OCI-LY1 (cell line): ENCODE data around the gene TTLL11.

Source experiments
- CTCF ChIP-seq: fragments of 200-600 bp; sonication (generic), shearing (Covaris generic); IDR thresholded peaks from 2 replicates; pipeline ENCODE4 v1.5.1; 2017; ENCODE audit warnings: mild to moderate bottlenecking, antibody characterized with exemption, low read length, moderate library complexity, mixed read lengths
- EZH2 ChIP-seq: fragments of 200-600 bp; sonication (generic), shearing (Covaris generic); IDR thresholded peaks from 2 replicates; pipeline ENCODE4 v1.8.0; 2017; ENCODE audit warnings: borderline replicate concordance, mixed run types, mild to moderate bottlenecking, antibody characterized with exemption, low read length, moderate library complexity, mixed read lengths

DNA sequence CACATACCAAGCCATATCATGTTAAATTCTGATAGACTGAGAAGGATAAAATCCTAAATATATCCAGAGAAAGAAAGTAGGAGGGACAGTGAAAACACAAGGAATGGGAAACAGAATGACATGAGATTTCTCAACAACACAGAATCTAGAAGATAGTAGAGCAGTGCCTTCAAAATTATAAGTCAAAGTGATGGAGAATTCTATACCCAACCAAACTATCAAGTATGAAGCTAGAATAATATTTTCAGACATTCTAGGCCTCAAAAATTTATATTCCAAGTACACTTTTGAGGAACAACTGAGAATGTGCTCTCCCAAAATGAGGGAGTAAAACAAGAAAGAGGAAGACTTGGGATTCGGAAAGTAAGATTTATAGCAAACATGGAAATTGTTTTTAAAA, 10.9 kb upstream of the TTLL11 start:
- TF ChIP-seq CTCF (no peak), EZH2 (no peak)
